ENCODE results near the gene PAWR.
"Not testable (repeated sequence)": the region's sequence is repeated elsewhere in the genome, so short reads cannot be mapped to it uniquely, and the experiment has no call there.

DNA sequence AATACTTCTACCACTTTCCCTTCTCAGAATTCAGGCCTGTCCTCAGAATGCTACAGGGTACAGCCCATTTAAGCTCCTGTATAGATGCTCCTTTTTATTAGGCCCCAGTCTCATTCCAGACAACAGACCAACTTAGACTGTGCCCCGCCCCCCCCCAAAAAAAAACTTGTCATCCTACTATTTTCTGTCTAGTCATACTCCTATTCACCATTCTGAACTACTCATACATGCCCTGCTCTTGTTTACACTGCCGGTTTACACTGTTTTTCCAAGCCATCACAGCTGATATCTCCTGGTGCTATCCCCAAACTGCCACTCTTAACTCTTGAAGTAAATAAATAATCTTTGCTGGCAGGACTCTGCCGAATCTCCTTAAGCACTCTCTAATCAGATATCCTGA lies 146.3 kb downstream of the PAWR start:
- TF ChIP-seq, protein P1, sequence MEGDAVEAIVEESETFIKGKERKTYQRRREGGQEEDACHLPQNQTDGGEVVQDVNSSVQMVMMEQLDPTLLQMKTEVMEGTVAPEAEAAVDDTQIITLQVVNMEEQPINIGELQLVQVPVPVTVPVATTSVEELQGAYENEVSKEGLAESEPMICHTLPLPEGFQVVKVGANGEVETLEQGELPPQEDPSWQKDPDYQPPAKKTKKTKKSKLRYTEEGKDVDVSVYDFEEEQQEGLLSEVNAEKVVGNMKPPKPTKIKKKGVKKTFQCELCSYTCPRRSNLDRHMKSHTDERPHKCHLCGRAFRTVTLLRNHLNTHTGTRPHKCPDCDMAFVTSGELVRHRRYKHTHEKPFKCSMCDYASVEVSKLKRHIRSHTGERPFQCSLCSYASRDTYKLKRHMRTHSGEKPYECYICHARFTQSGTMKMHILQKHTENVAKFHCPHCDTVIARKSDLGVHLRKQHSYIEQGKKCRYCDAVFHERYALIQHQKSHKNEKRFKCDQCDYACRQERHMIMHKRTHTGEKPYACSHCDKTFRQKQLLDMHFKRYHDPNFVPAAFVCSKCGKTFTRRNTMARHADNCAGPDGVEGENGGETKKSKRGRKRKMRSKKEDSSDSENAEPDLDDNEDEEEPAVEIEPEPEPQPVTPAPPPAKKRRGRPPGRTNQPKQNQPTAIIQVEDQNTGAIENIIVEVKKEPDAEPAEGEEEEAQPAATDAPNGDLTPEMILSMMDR (IDR thresholded peaks at IDR 0.05) = not testable (repeated sequence)
- not testable (repeated sequence) for TF ChIP-seq POLR2A, EP300 (IDR thresholded peaks at IDR 0.05)
